Measurements from ENCODE around the gene DGKD.
A peak's percentile ranks its signal among the peaks of the same experiment; 100 is the strongest.

DGKD gene

GRCh38 chr2:233442028-233442310 is 87.7 kb downstream of the DGKD start:
- TF ChIP-seq FOXP2 (optimal IDR thresholded peaks at IDR 0.05; ENCODE audit: borderline replicate concordance, extremely low read depth, extremely low read length, insufficient read depth) (no peak), POLR2AphosphoS5 (IDR thresholded peaks at IDR 0.05; ENCODE audit: low read depth, low read length) (no peak), SIN3A (IDR thresholded peaks at IDR 0.05; ENCODE audit: borderline replicate concordance, insufficient read depth, low read length) (no peak), TAF1 (IDR thresholded peaks at IDR 0.05; ENCODE audit: borderline replicate concordance, insufficient read depth, low read length) (no peak)
- TF ChIP-seq, protein P1, sequence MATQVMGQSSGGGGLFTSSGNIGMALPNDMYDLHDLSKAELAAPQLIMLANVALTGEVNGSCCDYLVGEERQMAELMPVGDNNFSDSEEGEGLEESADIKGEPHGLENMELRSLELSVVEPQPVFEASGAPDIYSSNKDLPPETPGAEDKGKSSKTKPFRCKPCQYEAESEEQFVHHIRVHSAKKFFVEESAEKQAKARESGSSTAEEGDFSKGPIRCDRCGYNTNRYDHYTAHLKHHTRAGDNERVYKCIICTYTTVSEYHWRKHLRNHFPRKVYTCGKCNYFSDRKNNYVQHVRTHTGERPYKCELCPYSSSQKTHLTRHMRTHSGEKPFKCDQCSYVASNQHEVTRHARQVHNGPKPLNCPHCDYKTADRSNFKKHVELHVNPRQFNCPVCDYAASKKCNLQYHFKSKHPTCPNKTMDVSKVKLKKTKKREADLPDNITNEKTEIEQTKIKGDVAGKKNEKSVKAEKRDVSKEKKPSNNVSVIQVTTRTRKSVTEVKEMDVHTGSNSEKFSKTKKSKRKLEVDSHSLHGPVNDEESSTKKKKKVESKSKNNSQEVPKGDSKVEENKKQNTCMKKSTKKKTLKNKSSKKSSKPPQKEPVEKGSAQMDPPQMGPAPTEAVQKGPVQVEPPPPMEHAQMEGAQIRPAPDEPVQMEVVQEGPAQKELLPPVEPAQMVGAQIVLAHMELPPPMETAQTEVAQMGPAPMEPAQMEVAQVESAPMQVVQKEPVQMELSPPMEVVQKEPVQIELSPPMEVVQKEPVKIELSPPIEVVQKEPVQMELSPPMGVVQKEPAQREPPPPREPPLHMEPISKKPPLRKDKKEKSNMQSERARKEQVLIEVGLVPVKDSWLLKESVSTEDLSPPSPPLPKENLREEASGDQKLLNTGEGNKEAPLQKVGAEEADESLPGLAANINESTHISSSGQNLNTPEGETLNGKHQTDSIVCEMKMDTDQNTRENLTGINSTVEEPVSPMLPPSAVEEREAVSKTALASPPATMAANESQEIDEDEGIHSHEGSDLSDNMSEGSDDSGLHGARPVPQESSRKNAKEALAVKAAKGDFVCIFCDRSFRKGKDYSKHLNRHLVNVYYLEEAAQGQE (IDR thresholded peaks at IDR 0.05; ENCODE audit: insufficient read depth in 1 of 2, low read depth in 2 of 2, low read length in 2 of 2) = no peak

DNA sequence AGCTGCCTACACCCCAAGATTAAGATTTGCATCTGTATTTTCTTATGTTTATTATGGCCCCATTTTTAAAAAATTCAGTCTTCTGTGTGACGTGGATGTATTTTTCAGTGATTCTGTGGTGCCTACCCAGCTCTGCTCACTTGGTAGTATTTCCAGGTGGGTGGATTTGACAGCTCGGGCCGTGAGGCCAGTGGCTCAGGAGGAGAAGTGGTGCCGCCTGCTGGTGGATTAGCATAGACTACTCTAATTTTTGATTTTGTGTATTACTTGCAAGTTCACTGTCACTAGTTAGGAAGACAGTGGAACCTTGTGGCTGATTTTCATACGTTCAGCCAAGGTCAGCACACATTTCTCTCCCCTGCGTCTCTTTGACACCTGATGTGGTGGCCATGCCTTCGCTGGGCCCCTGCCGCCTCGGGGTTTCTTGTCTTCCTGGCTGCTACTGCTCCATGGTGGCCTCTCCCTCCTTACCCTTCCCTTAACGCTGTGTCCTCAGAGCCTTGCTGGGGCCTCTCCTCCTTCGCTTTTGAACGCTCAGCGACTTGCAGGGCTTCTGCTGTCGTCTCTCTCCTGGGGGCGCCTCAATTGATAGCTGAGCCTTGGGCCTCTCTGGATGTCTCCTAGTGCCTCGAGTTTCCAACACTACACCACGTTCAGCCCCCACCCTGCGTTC is 89.4 kb downstream of the DGKD start:
- TF ChIP-seq SIN3A (IDR thresholded peaks at IDR 0.05; ENCODE audit: borderline replicate concordance, insufficient read depth, low read length) = peak; percentile 70; the same call in 1 of the 2 replicates
- TF ChIP-seq POLR2AphosphoS5 (IDR thresholded peaks at IDR 0.05; ENCODE audit: low read depth, low read length) = no peak

GRCh38 chr2:233444501-233444900 is 90.2 kb downstream of the DGKD start:
- no peak for TF ChIP-seq SIN3A (IDR thresholded peaks at IDR 0.05; ENCODE audit: borderline replicate concordance, insufficient read depth, low read length)
- TF ChIP-seq POLR2AphosphoS5 (IDR thresholded peaks at IDR 0.05; ENCODE audit: low read depth, low read length) = no peak
- TF ChIP-seq, protein P1 (IDR thresholded peaks at IDR 0.05; ENCODE audit: insufficient read depth in 1 of 2, low read depth in 2 of 2, low read length in 2 of 2) = no peak
- no peak for TF ChIP-seq TAF1 (IDR thresholded peaks at IDR 0.05; ENCODE audit: borderline replicate concordance, insufficient read depth, low read length)
- TF ChIP-seq FOXP2 (optimal IDR thresholded peaks at IDR 0.05; ENCODE audit: borderline replicate concordance, extremely low read depth, extremely low read length, insufficient read depth) = no peak

- TF ChIP-seq SIN3A (IDR thresholded peaks at IDR 0.05; ENCODE audit: borderline replicate concordance, insufficient read depth, low read length) = no peak
- no peak for TF ChIP-seq FOXP2 (optimal IDR thresholded peaks at IDR 0.05; ENCODE audit: borderline replicate concordance, extremely low read depth, extremely low read length, insufficient read depth)
- TF ChIP-seq, protein P1 (IDR thresholded peaks at IDR 0.05; ENCODE audit: insufficient read depth in 1 of 2, low read depth in 2 of 2, low read length in 2 of 2) = no peak
- TF ChIP-seq POLR2AphosphoS5 (IDR thresholded peaks at IDR 0.05; ENCODE audit: low read depth, low read length) = no peak
- no peak for TF ChIP-seq TAF1 (IDR thresholded peaks at IDR 0.05; ENCODE audit: borderline replicate concordance, insufficient read depth, low read length)
Observed at GRCh38 chr2:233445152-233445830, 91.0 kb downstream of the DGKD start.

- TF ChIP-seq SIN3A (IDR thresholded peaks at IDR 0.05; ENCODE audit: borderline replicate concordance, insufficient read depth, low read length) = no peak
- TF ChIP-seq, protein P1 (IDR thresholded peaks at IDR 0.05; ENCODE audit: insufficient read depth in 1 of 2, low read depth in 2 of 2, low read length in 2 of 2) = no peak
Observed at GRCh38 chr2:233446121-233446520, 91.8 kb downstream of the DGKD start.
